ENCODE data around the gene INTS3. TPM values are rescaled to one million over a fixed set of nuclear protein-coding genes. Genes with fewer than 3 reads are reported as not detected.

The INTS3 gene, protein sequence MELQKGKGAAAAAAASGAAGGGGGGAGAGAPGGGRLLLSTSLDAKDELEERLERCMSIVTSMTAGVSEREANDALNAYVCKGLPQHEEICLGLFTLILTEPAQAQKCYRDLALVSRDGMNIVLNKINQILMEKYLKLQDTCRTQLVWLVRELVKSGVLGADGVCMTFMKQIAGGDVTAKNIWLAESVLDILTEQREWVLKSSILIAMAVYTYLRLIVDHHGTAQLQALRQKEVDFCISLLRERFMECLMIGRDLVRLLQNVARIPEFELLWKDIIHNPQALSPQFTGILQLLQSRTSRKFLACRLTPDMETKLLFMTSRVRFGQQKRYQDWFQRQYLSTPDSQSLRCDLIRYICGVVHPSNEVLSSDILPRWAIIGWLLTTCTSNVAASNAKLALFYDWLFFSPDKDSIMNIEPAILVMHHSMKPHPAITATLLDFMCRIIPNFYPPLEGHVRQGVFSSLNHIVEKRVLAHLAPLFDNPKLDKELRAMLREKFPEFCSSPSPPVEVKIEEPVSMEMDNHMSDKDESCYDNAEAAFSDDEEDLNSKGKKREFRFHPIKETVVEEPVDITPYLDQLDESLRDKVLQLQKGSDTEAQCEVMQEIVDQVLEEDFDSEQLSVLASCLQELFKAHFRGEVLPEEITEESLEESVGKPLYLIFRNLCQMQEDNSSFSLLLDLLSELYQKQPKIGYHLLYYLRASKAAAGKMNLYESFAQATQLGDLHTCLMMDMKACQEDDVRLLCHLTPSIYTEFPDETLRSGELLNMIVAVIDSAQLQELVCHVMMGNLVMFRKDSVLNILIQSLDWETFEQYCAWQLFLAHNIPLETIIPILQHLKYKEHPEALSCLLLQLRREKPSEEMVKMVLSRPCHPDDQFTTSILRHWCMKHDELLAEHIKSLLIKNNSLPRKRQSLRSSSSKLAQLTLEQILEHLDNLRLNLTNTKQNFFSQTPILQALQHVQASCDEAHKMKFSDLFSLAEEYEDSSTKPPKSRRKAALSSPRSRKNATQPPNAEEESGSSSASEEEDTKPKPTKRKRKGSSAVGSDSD
- total RNA-seq (10 to 100 TPM; 40.5 to 57.8 TPM), polyA plus RNA-seq (ENCODE audit: insufficient read length in 2 of 2) (100 to 1,000 TPM in 1 of 2 donors, 10 to 100 TPM in 1; 81.5 to 107 TPM)
- long read RNA-seq, donor 1, full-length matches to known transcripts, result 5 of 11 reads
- long read RNA-seq, donor 1, partial matches to known transcripts, result 6 of 11 reads
- long read RNA-seq, donor 1, other reads (novel, unspliced or antisense), result 0 of 11 reads
- long read RNA-seq, donor 2, result 0 reads
- long read RNA-seq, donor 3, partial matches to known transcripts, result 0 of 1 reads
- long read RNA-seq, donor 3, other reads (novel, unspliced or antisense), result 0 of 1 reads
- long read RNA-seq, donor 4, full-length matches to known transcripts, result 2 of 26 reads
- long read RNA-seq, donor 4, partial matches to known transcripts, result 24 of 26 reads
- long read RNA-seq, donor 4, other reads (novel, unspliced or antisense), result 0 of 26 reads

DNA sequence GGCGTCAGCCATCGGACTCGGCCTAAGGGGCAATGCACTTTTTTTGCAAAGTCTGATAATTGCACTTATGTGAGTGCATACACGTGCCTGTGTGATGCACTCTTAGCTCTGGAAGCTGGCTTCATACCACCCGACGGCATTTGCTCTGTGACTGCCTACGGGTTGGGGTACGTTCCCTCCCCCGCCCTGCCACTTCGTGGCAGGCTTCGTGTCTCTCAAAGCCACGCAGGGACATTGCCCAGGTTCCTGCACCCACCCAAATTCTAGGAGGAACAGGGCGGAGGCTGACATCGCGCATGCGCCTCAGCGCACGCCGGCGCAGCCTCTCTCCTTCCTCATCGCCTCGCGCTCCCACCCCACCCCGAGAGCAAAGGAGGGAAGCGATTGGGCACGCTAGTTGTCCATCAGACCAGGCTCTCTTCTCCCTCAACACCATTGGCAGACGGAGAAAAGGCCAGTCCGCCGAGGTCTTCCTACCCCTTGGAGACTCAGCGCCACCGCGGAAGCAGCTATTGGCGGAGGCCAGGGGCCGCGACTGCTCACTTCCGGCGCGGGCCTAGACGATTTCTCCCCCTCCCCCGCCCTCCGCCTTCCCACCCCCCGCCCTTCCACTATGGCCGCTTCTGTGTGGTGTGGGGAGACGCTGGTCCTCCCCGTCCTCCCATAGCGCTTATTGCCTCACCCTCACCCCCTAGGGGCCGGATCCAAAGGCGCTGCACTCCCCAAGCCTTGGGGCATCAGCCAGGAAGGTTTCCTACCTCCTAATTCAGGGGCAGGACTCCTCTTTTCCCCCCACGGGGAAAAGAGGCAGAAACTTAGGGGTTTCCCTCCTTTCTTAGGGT lies at the start of gene INTS3:
INTS3 (plus strand) TSS at position 588 of the 842 bp plus-strand sequence. CDS start 585 bp downstream, outside the sequence.
- DNase-seq (ENCODE audit: low read depth in 4 of 6, low spot score in 6 of 6), result peak; percentile 98 to 100 (median 100)
- WGBS (ENCODE audit: insufficient coverage), result under 1% methylated on average over 34 of the region's 49 CpGs
- Histone ChIP-seq H3K9me3 (ENCODE audit: control insufficient read depth, insufficient read depth, low read length) (no peaks in the 10 kb centered on the region), H3K4me3 (ENCODE audit: low read depth, low read length) (peak within 1 kb of the TSS; percentile 95), H3K27ac (ENCODE audit: low read depth, low read length) (peak within 1 kb of the TSS; percentile 96), H3K4me1 (ENCODE audit: control insufficient read depth, insufficient read depth, low read length) (peaks cover 13% of the 10 kb centered on the region), H3K36me3 (ENCODE audit: control insufficient read depth, insufficient read depth, low read length) (no peaks in the 10 kb centered on the region), H3K27me3 (ENCODE audit: control insufficient read depth, insufficient read depth, low read length) (no peaks in the 10 kb centered on the region)

DNA sequence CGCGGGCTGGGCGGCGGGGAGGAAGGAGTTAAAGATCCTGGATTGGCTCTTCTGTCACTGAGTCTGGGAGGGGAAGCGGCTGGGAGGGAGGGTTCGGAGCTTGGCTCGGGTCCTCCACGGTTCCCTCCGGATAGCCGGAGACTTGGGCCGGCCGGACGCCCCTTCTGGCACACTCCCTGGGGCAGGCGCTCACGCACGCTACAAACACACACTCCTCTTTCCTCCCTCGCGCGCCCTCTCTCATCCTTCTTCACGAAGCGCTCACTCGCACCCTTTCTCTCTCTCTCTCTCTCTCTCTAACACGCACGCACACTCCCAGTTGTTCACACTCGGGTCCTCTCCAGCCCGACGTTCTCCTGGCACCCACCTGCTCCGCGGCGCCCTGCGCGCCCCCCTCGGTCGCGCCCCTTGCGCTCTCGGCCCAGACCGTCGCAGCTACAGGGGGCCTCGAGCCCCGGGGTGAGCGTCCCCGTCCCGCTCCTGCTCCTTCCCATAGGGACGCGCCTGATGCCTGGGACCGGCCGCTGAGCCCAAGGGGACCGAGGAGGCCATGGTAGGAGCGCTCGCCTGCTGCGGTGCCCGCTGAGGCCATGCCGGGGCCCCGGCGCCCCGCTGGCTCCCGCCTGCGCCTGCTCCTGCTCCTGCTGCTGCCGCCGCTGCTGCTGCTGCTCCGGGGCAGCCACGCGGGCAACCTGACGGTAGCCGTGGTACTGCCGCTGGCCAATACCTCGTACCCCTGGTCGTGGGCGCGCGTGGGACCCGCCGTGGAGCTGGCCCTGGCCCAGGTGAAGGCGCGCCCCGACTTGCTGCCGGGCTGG lies 49.1 kb upstream of the INTS3 start, which contains the start of gene NPR1:
NPR1 (plus strand) TSS at position 170 of the 818 bp plus-strand sequence; CDS start at position 591, 421 bp downstream.
- Histone ChIP-seq H3K27ac (ENCODE audit: low read depth, low read length) (no peak within 1 kb of the TSS), H3K27me3 (ENCODE audit: control insufficient read depth, insufficient read depth, low read length) (peaks cover 40% of the 10 kb centered on the region), H3K36me3 (ENCODE audit: control insufficient read depth, insufficient read depth, low read length) (no peaks in the 10 kb centered on the region), H3K9me3 (ENCODE audit: control insufficient read depth, insufficient read depth, low read length) (no peaks in the 10 kb centered on the region), H3K4me1 (ENCODE audit: control insufficient read depth, insufficient read depth, low read length) (peaks cover 21% of the 10 kb centered on the region), H3K4me3 (ENCODE audit: low read depth, low read length) (peak within 1 kb of the TSS; percentile 38)
- DNase-seq (ENCODE audit: low read depth in 4 of 6, low spot score in 6 of 6), result peak in 2 of 6 donors; percentile 65 to 73
- WGBS (ENCODE audit: insufficient coverage), result under 1% methylated on average over 78 of the region's 78 CpGs

- Histone ChIP-seq H3K9me3 (ENCODE audit: control insufficient read depth, insufficient read depth, low read length) (no peaks in the 10 kb centered on the region), H3K27ac (ENCODE audit: low read depth, low read length) (no peak overlapping the region), H3K36me3 (ENCODE audit: control insufficient read depth, insufficient read depth, low read length) (no peaks in the 10 kb centered on the region), H3K27me3 (ENCODE audit: control insufficient read depth, insufficient read depth, low read length) (peaks cover 40% of the 10 kb centered on the region), H3K4me1 (ENCODE audit: control insufficient read depth, insufficient read depth, low read length) (peaks cover 21% of the 10 kb centered on the region), H3K4me3 (ENCODE audit: low read depth, low read length) (peak overlapping the region; percentile 38)
- peak in 2 of 6 donors; percentile 13 to 26 for DNase-seq (ENCODE audit: low read depth in 4 of 6, low spot score in 6 of 6)
- WGBS (ENCODE audit: insufficient coverage), result under 1% methylated on average over 73 of the region's 73 CpGs
Measured at GRCh38 chr1:153679337-153680119, 48.3 kb upstream of the INTS3 start.

DNA sequence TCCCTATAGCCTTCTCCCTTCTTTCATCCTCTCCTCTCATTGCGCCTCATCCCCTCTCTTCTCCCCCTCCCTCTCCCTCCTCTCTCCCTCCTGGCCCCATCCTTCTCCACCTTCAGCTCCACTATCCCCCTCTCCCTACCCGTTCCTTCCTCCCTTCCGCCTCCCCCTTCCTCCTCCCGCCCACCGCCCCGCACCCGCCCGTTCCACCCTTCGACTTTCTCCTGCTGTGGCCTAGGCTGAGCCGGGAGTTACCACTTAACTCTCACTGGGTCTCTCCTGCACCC lies 47.8 kb upstream of the INTS3 start:
- Histone ChIP-seq H3K36me3 (ENCODE audit: control insufficient read depth, insufficient read depth, low read length) (no peaks in the 10 kb centered on the region), H3K4me3 (ENCODE audit: low read depth, low read length) (no peak overlapping the region), H3K27me3 (ENCODE audit: control insufficient read depth, insufficient read depth, low read length) (peaks cover 40% of the 10 kb centered on the region), H3K9me3 (ENCODE audit: control insufficient read depth, insufficient read depth, low read length) (no peaks in the 10 kb centered on the region), H3K27ac (ENCODE audit: low read depth, low read length) (no peak overlapping the region), H3K4me1 (ENCODE audit: control insufficient read depth, insufficient read depth, low read length) (peaks cover 21% of the 10 kb centered on the region)
- DNase-seq (ENCODE audit: low read depth in 4 of 6, low spot score in 6 of 6), result no peak
- WGBS (ENCODE audit: insufficient coverage), result 10% methylated on average over 5 of the region's 10 CpGs

GRCh38 chr1:153682730-153683129 lies 45.1 kb upstream of the INTS3 start:
- WGBS (ENCODE audit: insufficient coverage), result 88% methylated on average over 5 of the region's 7 CpGs
- no peaks in the 10 kb centered on the region for H3K36me3 ChIP-seq (ENCODE audit: control insufficient read depth, insufficient read depth, low read length)
- H3K27ac ChIP-seq (ENCODE audit: low read depth, low read length), result no peak overlapping the region
- no peaks in the 10 kb centered on the region for H3K9me3 ChIP-seq (ENCODE audit: control insufficient read depth, insufficient read depth, low read length)
- H3K4me3 ChIP-seq (ENCODE audit: low read depth, low read length), result no peak overlapping the region
- peaks cover 40% of the 10 kb centered on the region for H3K27me3 ChIP-seq (ENCODE audit: control insufficient read depth, insufficient read depth, low read length)
- H3K4me1 ChIP-seq (ENCODE audit: control insufficient read depth, insufficient read depth, low read length), result peaks cover 19% of the 10 kb centered on the region
- DNase-seq (ENCODE audit: low read depth in 4 of 6, low spot score in 6 of 6), result no peak

GRCh38 chr1:153683854-153684253 lies 44.0 kb upstream of the INTS3 start:
- Histone ChIP-seq H3K9me3 (ENCODE audit: control insufficient read depth, insufficient read depth, low read length) (no peaks in the 10 kb centered on the region), H3K27me3 (ENCODE audit: control insufficient read depth, insufficient read depth, low read length) (peaks cover 28% of the 10 kb centered on the region), H3K27ac (ENCODE audit: low read depth, low read length) (no peak overlapping the region), H3K36me3 (ENCODE audit: control insufficient read depth, insufficient read depth, low read length) (no peaks in the 10 kb centered on the region), H3K4me1 (ENCODE audit: control insufficient read depth, insufficient read depth, low read length) (peaks cover 8% of the 10 kb centered on the region), H3K4me3 (ENCODE audit: low read depth, low read length) (no peak overlapping the region)
- 87% methylated on average over 5 of the region's 5 CpGs for WGBS (ENCODE audit: insufficient coverage)
- DNase-seq (ENCODE audit: low read depth in 4 of 6, low spot score in 6 of 6), result no peak

- H3K4me1 ChIP-seq (ENCODE audit: control insufficient read depth, insufficient read depth, low read length), result no peaks in the 10 kb centered on the region
- no peak overlapping the region for H3K4me3 ChIP-seq (ENCODE audit: low read depth, low read length)
- no peak for DNase-seq (ENCODE audit: low read depth in 4 of 6, low spot score in 6 of 6)
- no peak overlapping the region for H3K27ac ChIP-seq (ENCODE audit: low read depth, low read length)
- 76% methylated on average over 9 of the region's 12 CpGs for WGBS (ENCODE audit: insufficient coverage)
- no peaks in the 10 kb centered on the region for H3K36me3 ChIP-seq (ENCODE audit: control insufficient read depth, insufficient read depth, low read length)
- no peaks in the 10 kb centered on the region for H3K9me3 ChIP-seq (ENCODE audit: control insufficient read depth, insufficient read depth, low read length)
- H3K27me3 ChIP-seq (ENCODE audit: control insufficient read depth, insufficient read depth, low read length), result peaks cover 18% of the 10 kb centered on the region
Measured at GRCh38 chr1:153684892-153685291, 43.0 kb upstream of the INTS3 start.

All from spinal cord (tissue), 10 donors.